ENCODE results near the gene AURKB. TPM values are rescaled to one million over a fixed set of nuclear protein-coding genes. Genes with fewer than 3 reads are reported as not detected.
"Not testable (repeated sequence)": the region's sequence is repeated elsewhere in the genome, so short reads cannot be mapped to it uniquely, and the experiment has no call there.

AURKB gene
- total RNA-seq, 4 donors from 2014 or later: 2.2 to 8.6 (median 5.6) TPM

GRCh38 chr17:8175795-8176196 lies 34.6 kb downstream of the AURKB start:
- peaks cover 22 to 38% (median 27%) of the 10 kb centered on the region in 4 donors for H3K4me1 ChIP-seq
- H3K4me3 ChIP-seq: peak overlapping the region; percentile 45 to 78 (median 50)
- TF ChIP-seq POLR2AphosphoS5 (IDR thresholded peaks at IDR 0.05): no peak
- TF ChIP-seq CTCF (IDR thresholded peaks at IDR 0.05): no peak
- no peak for TF ChIP-seq EP300 (IDR thresholded peaks at IDR 0.05; ENCODE audit: low read depth)
- no peak for TF ChIP-seq POLR2A (IDR thresholded peaks at IDR 0.05)
- 9% methylated on average over 11 of the region's 11 CpGs; no CpG with 5 or more reads in 1 of the 2 donors for WGBS, 2 donors (ENCODE audit: low coverage in 1 of 2)
- no peaks in the 10 kb centered on the region for H3K27me3 ChIP-seq
- DNase-seq: peak; percentile 41
- intact Hi-C loops (cut with DNase I; ENCODE audit: low total_unique reads) (no loop called here), in situ Hi-C loops (cut with MboI; ENCODE audit: low pct_ligation_motif_present in 1 of 4, low pct_unique_long_range_greater_than_20kb in 1 of 4, low sequenced_read_pairs in 3 of 4) (no loop called here)
- H3K9me3 ChIP-seq: no peaks in the 10 kb centered on the region
- peak overlapping the region; percentile 85 to 87 (median 86) for H3K27ac ChIP-seq
- H3K36me3 ChIP-seq: no peaks in the 10 kb centered on the region

- Histone ChIP-seq H3K4me1 (peaks cover 22 to 40% (median 27%) of the 10 kb centered on the region in 4 donors), H3K27ac (peak overlapping the region; percentile 85 to 91 (median 89)), H3K36me3 (no peaks in the 10 kb centered on the region), H3K27me3 (no peaks in the 10 kb centered on the region), H3K4me3 (peak overlapping the region in 3 of 4 donors; percentile 25 to 51 (median 36)), H3K9me3 (no peaks in the 10 kb centered on the region)
- in situ Hi-C loops (cut with MboI; ENCODE audit: low pct_ligation_motif_present in 1 of 4, low pct_unique_long_range_greater_than_20kb in 1 of 4, low sequenced_read_pairs in 3 of 4): no loop called here
- intact Hi-C loops (cut with DNase I; ENCODE audit: low total_unique reads): no loop called here
- TF ChIP-seq EP300 (IDR thresholded peaks at IDR 0.05; ENCODE audit: low read depth) (no peak), POLR2AphosphoS5 (IDR thresholded peaks at IDR 0.05) (no peak), POLR2A (IDR thresholded peaks at IDR 0.05) (no peak), CTCF (IDR thresholded peaks at IDR 0.05) (no peak)
- WGBS, 2 donors (ENCODE audit: low coverage in 1 of 2): 5 to 6% methylated on average over 14 of the region's 14 CpGs
- DNase-seq: peak; percentile 17
Measured at GRCh38 chr17:8173871-8174322, 36.5 kb downstream of the AURKB start.

- Histone ChIP-seq H3K4me3 (peak overlapping the region; percentile 18 to 51 (median 30)), H3K36me3 (no peaks in the 10 kb centered on the region), H3K27me3 (no peaks in the 10 kb centered on the region), H3K9me3 (no peaks in the 10 kb centered on the region), H3K27ac (peak overlapping the region; percentile 85 to 91 (median 89)), H3K4me1 (peaks cover 22 to 40% (median 27%) of the 10 kb centered on the region in 4 donors)
- WGBS, 2 donors (ENCODE audit: low coverage in 1 of 2): 0 to 1% methylated on average over 19 to 23 of the region's 23 CpGs
- in situ Hi-C loops (cut with MboI; ENCODE audit: low pct_ligation_motif_present in 1 of 4, low pct_unique_long_range_greater_than_20kb in 1 of 4, low sequenced_read_pairs in 3 of 4) (no loop called here), intact Hi-C loops (cut with DNase I; ENCODE audit: low total_unique reads) (no loop called here)
- peak; percentile 47 for TF ChIP-seq EP300 (IDR thresholded peaks at IDR 0.05; ENCODE audit: low read depth)
- TF ChIP-seq CTCF (IDR thresholded peaks at IDR 0.05): no peak
- peak; percentile 100 for TF ChIP-seq POLR2A (IDR thresholded peaks at IDR 0.05)
- peak; percentile 100 for TF ChIP-seq POLR2AphosphoS5 (IDR thresholded peaks at IDR 0.05)
- peak; percentile 84 for DNase-seq
Measured at GRCh38 chr17:8173056-8173870, 37.1 kb downstream of the AURKB start.

- WGBS, 2 donors (ENCODE audit: low coverage in 1 of 2): 87 to 95% methylated on average over 11 to 19 of the region's 19 CpGs
- H3K4me1 ChIP-seq: peaks cover 7 to 23% (median 11%) of the 10 kb centered on the region in 4 donors
- H3K9me3 ChIP-seq; H3K4me3 ChIP-seq; intact Hi-C loops (cut with DNase I; ENCODE audit: low total_unique reads); in situ Hi-C loops (cut with MboI; ENCODE audit: low pct_ligation_motif_present in 1 of 4, low pct_unique_long_range_greater_than_20kb in 1 of 4, low sequenced_read_pairs in 3 of 4); DNase-seq; H3K27ac ChIP-seq; H3K36me3 ChIP-seq; H3K27me3 ChIP-seq: not testable (repeated sequence)
Measured at GRCh38 chr17:8170186-8170585, 40.2 kb downstream of the AURKB start.
